Activated CD4-positive, alpha-beta T cell treated with anti-CD3 and anti-CD28 coated beads for 36 hours (primary cell): Measurements from ENCODE around the gene SDSL. TPM values are rescaled to one million over a fixed set of nuclear protein-coding genes. Genes with fewer than 3 reads are reported as not detected.
A peak's percentile ranks its signal among the peaks of the same experiment; 100 is the strongest.

Source experiments
- ATAC-seq: fragments of 200-7000 bp; cut with Tn5 transposase; one replicate; pipeline ENCODE4 v1.10.0; 2021; ENCODE audit warnings: mild to moderate bottlenecking, moderate library complexity
- CTCF ChIA-PET: fragments of 350-600 bp; sonication (Branson Sonifier 250); formaldehyde crosslinking; loops from one replicate; lab custom pipeline; 2021; ENCODE audit warnings: antibody characterized with exemption; lab: Charles Lee
- POLR2A ChIA-PET: fragments of 350-600 bp; sonication (Branson Sonifier 250); formaldehyde crosslinking; loops from one replicate; lab custom pipeline; 2021; ENCODE audit warnings: antibody characterized with exemption, inconsistent platforms; lab: Charles Lee
- DNase-seq: peaks from one replicate; pipeline ENCODE4 v3.0.0-alpha.2; 2020
- H3K27ac Mint-ChIP-seq: one replicate; pipeline ENCODE4 v1.8.0; 2021; ENCODE audit warnings: mixed read lengths
- H3K27me3 Mint-ChIP-seq: one replicate; pipeline ENCODE4 v1.8.0; 2021; ENCODE audit warnings: mixed read lengths
- H3K36me3 Mint-ChIP-seq: one replicate; pipeline ENCODE4 v1.8.0; 2021; ENCODE audit warnings: low read depth, mixed read lengths
- H3K4me1 Mint-ChIP-seq: one replicate; pipeline ENCODE4 v1.8.0; 2021; ENCODE audit warnings: mixed read lengths
- H3K4me3 Mint-ChIP-seq: one replicate; pipeline ENCODE4 v1.8.0; 2021; ENCODE audit warnings: mild to moderate bottlenecking, moderate library complexity, mixed read lengths
- H3K9me3 Mint-ChIP-seq: one replicate; pipeline ENCODE4 v1.8.0; 2021; ENCODE audit warnings: low read depth, mixed read lengths
- intact Hi-C, 2 experiments: fragments of 100-400 bp; cut with DNase I in 1 of 2; cut with micrococcal nuclease in 1 of 2; formaldehyde crosslinking; loops; one replicate each; pipeline versions ENCODE4 v1.14.2 to v1.15.1; 2022 to 2024; cut with DNase I, micrococcal nuclease
- total RNA-seq, 2 experiments: library from RNA; stranded (reverse); gene quantifications; one replicate each; pipeline ENCODE4 v1.2.3, GENCODE V29; 2021

The SDSL gene
- total RNA-seq, 2 experiments from 2014 or later = 1.5 to 3.9 TPM

GRCh38 chr12:113439606-113440030 lies 17.4 kb downstream of the SDSL start:
- ATAC-seq (no peak), DNase-seq (peak; percentile 33)
- Mint-ChIP-seq H3K4me3 (no peak overlapping the region), H3K27me3 (peaks cover 3% of the 10 kb centered on the region), H3K9me3 (no peaks in the 10 kb centered on the region), H3K4me1 (no peaks in the 10 kb centered on the region), H3K36me3 (no peaks in the 10 kb centered on the region), H3K27ac (no peak overlapping the region)
- intact Hi-C loops = loop anchor here in 1 of 2 experiments (2.0 kb wide), 1 partner anchor 473 kb away; no protein-coding TSS in a partner anchor
- POLR2A ChIA-PET = no interaction called here
- CTCF ChIA-PET = interaction anchor here (1.0 kb wide), 1 partner anchor 22 kb away, joined by 3 read pairs; no protein-coding TSS in a partner anchor

GRCh38 chr12:113440336-113440735 lies 18.2 kb downstream of the SDSL start:
- H3K27ac Mint-ChIP-seq = no peak overlapping the region
- DNase-seq (no peak), ATAC-seq (no peak)
- no peaks in the 10 kb centered on the region for H3K36me3 Mint-ChIP-seq
- peaks cover 6% of the 10 kb centered on the region for H3K27me3 Mint-ChIP-seq
- POLR2A ChIA-PET = interaction anchor here (0.6 kb wide), 1 partner anchor 124 kb away, joined by 3 read pairs; no protein-coding TSS in a partner anchor
- no peaks in the 10 kb centered on the region for H3K9me3 Mint-ChIP-seq
- H3K4me1 Mint-ChIP-seq = no peaks in the 10 kb centered on the region
- CTCF ChIA-PET = interaction anchor here (0.6 to 1.2 kb wide), 4 partner anchors 15 to 181 kb away, joined by 3 to 4 read pairs (median 3); no protein-coding TSS in a partner anchor
- no peak overlapping the region for H3K4me3 Mint-ChIP-seq
- intact Hi-C loops = no loop called here

- CTCF ChIA-PET = interaction anchor here (0.6 to 1.2 kb wide), 6 partner anchors 9 to 180 kb away, joined by 3 to 4 read pairs (median 3); no protein-coding TSS in a partner anchor
- no peak for ATAC-seq
Observed at GRCh38 chr12:113440947-113441782, 19.0 kb downstream of the SDSL start.

GRCh38 chr12:113443030-113443539 lies 20.9 kb downstream of the SDSL start:
- Mint-ChIP-seq H3K36me3 (no peaks in the 10 kb centered on the region), H3K4me3 (no peak overlapping the region), H3K27me3 (peaks cover 17% of the 10 kb centered on the region), H3K27ac (no peak overlapping the region), H3K9me3 (peaks cover 2% of the 10 kb centered on the region), H3K4me1 (no peaks in the 10 kb centered on the region)
- intact Hi-C loops = no loop called here
- CTCF ChIA-PET = interaction anchor here (1.8 kb wide), 1 partner anchor 19 kb away, joined by 7 read pairs; no protein-coding TSS in a partner anchor
- no peak for DNase-seq
- POLR2A ChIA-PET = no interaction called here
- ATAC-seq = no peak

More at GRCh38 chr12:113440947-113441782, 19.0 kb downstream of the SDSL start:
- Mint-ChIP-seq H3K9me3 (peaks cover 2% of the 10 kb centered on the region), H3K27me3 (peaks cover 9% of the 10 kb centered on the region), H3K27ac (no peak overlapping the region), H3K4me3 (no peak overlapping the region), H3K36me3 (no peaks in the 10 kb centered on the region), H3K4me1 (no peaks in the 10 kb centered on the region)
- POLR2A ChIA-PET = interaction anchor here (0.6 kb wide), 1 partner anchor 123 kb away, joined by 3 read pairs; no protein-coding TSS in a partner anchor
- no peak for DNase-seq
- intact Hi-C loops = no loop called here

GRCh38 chr12:113445544-113446171 lies 23.5 kb downstream of the SDSL start:
- H3K9me3 Mint-ChIP-seq = peaks cover 2% of the 10 kb centered on the region
- intact Hi-C loops = no loop called here
- DNase-seq (no peak), ATAC-seq (peak; percentile 63)
- H3K27me3 Mint-ChIP-seq = peaks cover 25% of the 10 kb centered on the region
- no peaks in the 10 kb centered on the region for H3K4me1 Mint-ChIP-seq
- no peak overlapping the region for H3K4me3 Mint-ChIP-seq
- H3K36me3 Mint-ChIP-seq = no peaks in the 10 kb centered on the region
- CTCF ChIA-PET = interaction anchor here (0.8 to 2.0 kb wide), 2 partner anchors 12 to 17 kb away, joined by 3 to 8 read pairs; no protein-coding TSS in a partner anchor
- POLR2A ChIA-PET = no interaction called here
- H3K27ac Mint-ChIP-seq = no peak overlapping the region

- Mint-ChIP-seq H3K4me3 (no peak overlapping the region), H3K9me3 (peaks cover 2% of the 10 kb centered on the region), H3K36me3 (no peaks in the 10 kb centered on the region), H3K4me1 (no peaks in the 10 kb centered on the region), H3K27ac (no peak overlapping the region), H3K27me3 (peaks cover 25% of the 10 kb centered on the region)
- ChIA-PET CTCF (interaction anchor here (1.4 kb wide), 1 partner anchor 13 kb away, joined by 3 read pairs; no protein-coding TSS in a partner anchor), POLR2A (no interaction called here)
- ATAC-seq = no peak
- no peak for DNase-seq
- intact Hi-C loops = no loop called here
Observed at GRCh38 chr12:113448873-113449272, 26.7 kb downstream of the SDSL start.

GRCh38 chr12:113449299-113449698 lies 27.1 kb downstream of the SDSL start:
- no peak overlapping the region for H3K4me3 Mint-ChIP-seq
- ChIA-PET CTCF (interaction anchor here (1.4 kb wide), 1 partner anchor 13 kb away, joined by 3 read pairs; no protein-coding TSS in a partner anchor), POLR2A (no interaction called here)
- no peaks in the 10 kb centered on the region for H3K4me1 Mint-ChIP-seq
- peaks cover 25% of the 10 kb centered on the region for H3K27me3 Mint-ChIP-seq
- ATAC-seq (no peak), DNase-seq (no peak)
- no peak overlapping the region for H3K27ac Mint-ChIP-seq
- intact Hi-C loops = no loop called here
- no peaks in the 10 kb centered on the region for H3K36me3 Mint-ChIP-seq
- peaks cover 2% of the 10 kb centered on the region for H3K9me3 Mint-ChIP-seq

GRCh38 chr12:113449839-113450238 lies 27.7 kb downstream of the SDSL start:
- Mint-ChIP-seq H3K4me3 (no peak overlapping the region), H3K9me3 (peaks cover 2% of the 10 kb centered on the region), H3K4me1 (no peaks in the 10 kb centered on the region), H3K27ac (no peak overlapping the region), H3K36me3 (no peaks in the 10 kb centered on the region), H3K27me3 (peaks cover 24% of the 10 kb centered on the region)
- ChIA-PET POLR2A (no interaction called here), CTCF (no interaction called here)
- intact Hi-C loops = no loop called here
- ATAC-seq (no peak), DNase-seq (no peak)

- Mint-ChIP-seq H3K27me3 (peaks cover 19% of the 10 kb centered on the region), H3K4me3 (no peak overlapping the region), H3K27ac (no peak overlapping the region), H3K9me3 (no peaks in the 10 kb centered on the region), H3K36me3 (no peaks in the 10 kb centered on the region), H3K4me1 (no peaks in the 10 kb centered on the region)
- intact Hi-C loops = no loop called here
- POLR2A ChIA-PET = interaction anchor here (0.6 kb wide), 1 partner anchor 30 kb away, joined by 17 read pairs; no protein-coding TSS in a partner anchor
- CTCF ChIA-PET = interaction anchor here (0.8 to 0.9 kb wide), 2 partner anchors 9 to 27 kb away, joined by 3 to 6 read pairs; no protein-coding TSS in a partner anchor
- no peak for DNase-seq
- no peak for ATAC-seq
Observed at GRCh38 chr12:113452458-113452857, 30.3 kb downstream of the SDSL start.

- DNase-seq (no peak), ATAC-seq (no peak)
- ChIA-PET POLR2A (interaction anchor here (0.6 kb wide), 1 partner anchor 74 kb away, joined by 6 read pairs; no protein-coding TSS in a partner anchor), CTCF (interaction anchor here (0.6 kb wide), 1 partner anchor 8 kb away, joined by 3 read pairs; no protein-coding TSS in a partner anchor)
- no peaks in the 10 kb centered on the region for H3K9me3 Mint-ChIP-seq
- H3K27me3 Mint-ChIP-seq = peaks cover 21% of the 10 kb centered on the region
- intact Hi-C loops = no loop called here
- no peak overlapping the region for H3K4me3 Mint-ChIP-seq
- no peaks in the 10 kb centered on the region for H3K4me1 Mint-ChIP-seq
- no peak overlapping the region for H3K27ac Mint-ChIP-seq
- H3K36me3 Mint-ChIP-seq = no peaks in the 10 kb centered on the region
Observed at GRCh38 chr12:113453330-113453729, 31.1 kb downstream of the SDSL start.

- CTCF ChIA-PET = interaction anchor here (0.6 to 2.9 kb wide), 2 partner anchors 10 to 82 kb away, joined by 3 to 8 read pairs; no protein-coding TSS in a partner anchor
- Mint-ChIP-seq H3K36me3 (no peaks in the 10 kb centered on the region), H3K4me3 (no peak overlapping the region), H3K27ac (no peak overlapping the region), H3K9me3 (no peaks in the 10 kb centered on the region), H3K4me1 (no peaks in the 10 kb centered on the region), H3K27me3 (peaks cover 31% of the 10 kb centered on the region)
- no peak for ATAC-seq
- POLR2A ChIA-PET = no interaction called here
- intact Hi-C loops = no loop called here
- DNase-seq = no peak
Observed at GRCh38 chr12:113456199-113456598, 34.0 kb downstream of the SDSL start.
